ENCODE data around the gene WSB2.
"Not testable (repeated sequence)": the region's sequence is repeated elsewhere in the genome, so short reads cannot be mapped to it uniquely, and the experiment has no call there.

Gene WSB2

DNA sequence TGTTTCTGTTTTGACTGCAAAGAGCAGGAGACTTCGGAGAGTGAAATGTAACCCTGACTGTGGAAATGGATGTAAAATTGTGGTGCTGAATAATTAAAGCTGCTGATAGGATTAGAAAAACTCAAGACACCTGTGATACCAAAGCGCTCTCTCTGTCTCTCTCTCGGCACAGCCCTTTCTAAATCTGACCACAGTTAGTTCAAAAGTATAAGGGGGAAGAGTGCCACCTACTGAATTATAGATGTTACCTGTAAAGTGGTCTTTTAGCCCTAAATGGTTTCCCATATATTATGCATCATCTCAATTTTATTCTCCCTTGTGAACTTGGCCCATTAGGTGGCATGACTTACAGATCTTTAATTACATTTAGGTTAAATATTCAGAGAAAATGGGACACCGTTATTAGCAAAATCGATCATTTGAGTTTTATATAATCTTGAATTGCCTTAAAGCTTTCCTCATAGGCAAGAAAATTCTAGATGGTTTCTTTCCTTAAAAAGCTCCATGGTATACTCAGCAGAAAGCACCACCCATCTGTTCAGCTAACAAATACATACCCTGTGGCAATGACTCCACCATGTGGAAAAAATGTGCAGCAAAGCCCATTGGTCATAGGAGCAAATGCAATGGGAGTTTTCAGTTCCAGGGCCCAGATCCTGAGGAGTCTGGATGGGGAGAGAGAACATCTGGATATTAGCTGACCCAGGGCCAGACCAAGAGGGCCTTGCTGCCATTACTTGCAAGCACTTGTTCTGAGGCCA lies 26.4 kb downstream of the WSB2 start:
- no peak for DNase-seq

DNA sequence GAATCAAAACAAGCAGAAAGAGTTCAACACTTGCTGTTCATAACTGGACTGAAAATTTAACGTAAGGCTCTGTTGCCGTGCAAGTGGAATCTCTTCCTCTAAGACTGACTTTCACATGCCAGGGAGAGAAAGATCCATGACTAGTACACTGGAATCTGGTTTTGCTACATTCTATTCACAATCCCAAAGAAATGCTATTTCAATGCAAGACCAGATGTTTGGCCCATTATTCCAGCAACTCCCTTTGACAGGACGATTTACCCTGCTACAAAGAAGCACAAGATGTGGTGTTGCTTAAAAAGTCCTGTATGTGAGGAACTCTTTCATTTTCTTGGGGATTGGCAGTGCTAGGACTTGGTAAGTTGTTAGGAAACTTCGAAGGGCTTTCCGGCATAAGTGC lies 27.1 kb downstream of the WSB2 start:
- no peak for DNase-seq

- DNase-seq: no peak
Observed at GRCh38 chr12:118033323-118033722, 27.7 kb downstream of the WSB2 start.

- no peak for DNase-seq
Observed at GRCh38 chr12:118032188-118032587, 28.8 kb downstream of the WSB2 start.

GRCh38 chr12:118029166-118029565 lies 31.8 kb downstream of the WSB2 start:
- no peak for DNase-seq

- DNase-seq: no peak
Observed at GRCh38 chr12:118025168-118025567, 35.8 kb downstream of the WSB2 start.

DNA sequence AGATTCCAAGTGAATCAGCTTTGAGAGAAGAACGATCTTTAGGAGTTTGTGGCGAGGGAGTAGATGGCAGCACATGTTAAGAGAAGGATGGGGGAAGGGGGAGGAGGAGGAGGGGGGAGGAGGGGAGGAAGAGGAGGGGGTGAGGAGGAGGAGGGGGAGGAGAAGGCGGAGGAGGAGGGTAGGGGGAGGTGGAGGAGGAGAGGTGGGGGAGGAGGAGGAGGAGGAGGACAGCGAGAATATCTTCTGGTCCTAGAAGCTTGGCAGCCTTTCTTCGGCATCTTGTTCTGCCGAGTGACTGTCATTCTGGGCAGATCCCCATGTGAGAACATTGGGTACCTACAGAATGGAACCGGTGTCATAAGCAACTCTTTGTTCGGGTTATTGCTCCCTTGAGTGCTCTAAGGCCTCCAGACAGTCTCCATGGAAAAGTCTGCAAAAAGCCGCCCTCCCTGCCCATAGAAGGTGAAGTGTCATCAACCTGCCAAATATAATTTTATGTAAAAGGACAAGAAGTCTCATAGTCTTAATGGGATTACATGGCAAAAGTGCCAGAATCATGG lies 37.6 kb downstream of the WSB2 start:
- DNase-seq: no peak

GRCh38 chr12:118022728-118023109 lies 38.3 kb downstream of the WSB2 start:
- no peak for DNase-seq

DNA sequence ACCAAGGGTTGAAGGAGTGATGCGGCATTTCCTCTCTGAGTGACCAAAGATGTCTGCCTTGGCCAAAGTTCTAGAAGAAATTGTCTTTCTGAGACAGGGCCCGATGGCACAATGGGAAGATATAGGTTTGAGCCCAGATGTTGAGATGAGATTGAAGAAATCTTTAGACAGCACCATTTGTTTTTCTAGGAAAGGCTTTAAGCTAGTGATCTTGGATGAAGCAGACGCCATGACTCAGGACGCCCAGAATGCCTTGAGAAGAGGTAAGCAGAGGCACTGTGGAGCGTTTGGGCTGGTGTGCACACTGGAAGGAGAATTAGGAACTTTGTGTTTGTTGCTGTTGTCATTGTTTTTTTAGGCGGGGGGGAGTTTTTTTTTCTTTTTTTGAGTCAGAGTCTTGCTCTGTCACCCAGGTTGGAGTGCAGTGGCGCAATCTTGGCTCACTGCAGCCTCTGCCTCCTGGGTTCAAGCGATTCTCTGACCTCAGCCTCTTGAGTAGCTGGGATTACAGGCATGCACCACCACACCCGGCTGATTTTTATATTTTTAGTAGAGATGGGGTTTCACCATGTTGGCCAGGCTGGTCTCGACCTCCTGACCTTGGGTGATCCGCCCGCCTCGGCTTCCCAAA lies 38.8 kb downstream of the WSB2 start:
- DNase-seq: not testable (repeated sequence)

GRCh38 chr12:118020036-118020435 lies 40.9 kb downstream of the WSB2 start:
- no peak for DNase-seq

GRCh38 chr12:118017926-118018325 lies 43.1 kb downstream of the WSB2 start:
- DNase-seq: no peak

DNA sequence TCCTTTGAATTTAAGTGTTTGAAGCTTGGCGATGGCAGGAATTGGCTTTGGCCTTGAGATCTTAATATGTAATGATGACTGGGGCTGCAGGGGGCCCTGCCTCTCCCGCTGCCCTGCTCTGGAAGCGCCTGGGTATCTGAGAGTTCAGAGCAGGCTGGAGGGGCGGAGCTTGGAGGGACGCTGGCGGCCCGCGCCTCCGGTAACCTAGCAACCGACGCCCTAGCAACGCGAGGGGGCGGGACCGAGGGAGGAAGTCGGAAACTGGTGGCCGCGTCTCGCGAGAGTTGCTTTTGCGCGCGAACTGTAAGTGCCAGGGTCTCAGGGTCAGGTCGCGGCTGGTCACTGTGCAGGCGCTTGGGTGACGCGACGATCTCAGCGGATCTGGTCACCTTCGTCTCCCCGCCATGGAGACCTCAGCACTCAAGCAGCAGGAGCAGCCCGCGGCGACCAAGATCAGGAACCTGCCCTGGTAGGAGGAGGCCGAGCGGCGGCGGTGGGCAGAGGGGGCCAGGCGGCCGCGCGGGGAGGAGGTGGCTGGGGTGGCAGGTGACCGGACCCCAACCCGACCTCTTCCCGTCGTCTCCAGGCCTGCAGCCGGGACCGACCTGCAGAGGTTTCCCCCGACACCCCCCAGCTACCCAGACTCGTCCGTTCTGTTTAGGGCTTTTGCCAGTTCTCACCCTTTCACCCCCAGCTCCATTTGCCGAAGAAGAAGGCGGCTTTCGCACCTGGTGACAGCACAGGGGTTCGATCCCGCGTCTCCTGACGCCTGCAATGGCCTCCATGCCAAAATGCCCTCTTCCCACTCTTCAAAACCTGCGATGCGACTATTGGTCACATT lies 44.3 kb downstream of the WSB2 start, which contains the start of gene RFC5:
TSS of gene RFC5 (plus strand) at position 280 of the 841 bp plus-strand sequence. CDS start at position 405, 125 bp downstream.
- peak; percentile 98 for DNase-seq

DNA sequence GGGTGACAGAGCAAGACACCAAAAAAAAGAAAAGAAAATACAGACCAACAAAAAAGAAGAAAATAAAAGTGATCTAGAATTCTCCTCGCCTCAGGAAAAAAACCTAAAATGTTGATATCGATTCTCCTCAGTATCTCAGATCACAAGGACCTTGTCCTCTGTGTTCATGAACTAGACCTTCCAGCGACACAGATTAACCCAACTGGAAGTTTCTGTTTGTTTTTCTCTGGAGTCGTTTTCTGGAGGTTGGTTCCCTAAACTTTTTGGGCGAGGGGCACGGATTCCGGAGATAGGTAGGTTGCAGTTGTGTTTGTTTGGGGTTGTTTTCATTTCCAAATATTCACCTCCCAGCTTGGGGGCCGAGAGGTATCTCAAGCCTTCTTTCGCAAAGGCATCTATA lies 45.0 kb downstream of the WSB2 start:
- no peak for DNase-seq

DNA sequence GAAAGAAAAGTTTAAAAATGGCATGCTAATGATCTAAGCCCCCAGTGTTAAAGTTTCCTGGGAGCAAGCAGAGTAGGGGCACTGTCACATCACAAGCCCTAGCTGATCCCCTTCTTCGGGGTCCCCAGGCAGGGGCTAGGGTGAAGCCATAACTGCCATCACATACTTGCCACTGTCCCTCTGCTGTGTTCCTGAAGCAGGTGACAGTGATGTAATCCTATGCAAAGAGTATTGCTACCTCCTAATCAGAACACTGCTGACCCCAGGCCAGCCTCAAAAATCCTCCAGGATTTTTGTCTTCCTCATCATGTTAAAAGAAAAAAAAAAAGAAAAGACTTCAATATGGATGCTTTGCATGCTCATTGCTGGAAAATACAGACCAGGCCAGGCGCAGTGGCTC lies 45.7 kb downstream of the WSB2 start:
- no peak for DNase-seq

GRCh38 chr12:118013283-118013682 lies 47.7 kb downstream of the WSB2 start:
- no peak for DNase-seq

DNA sequence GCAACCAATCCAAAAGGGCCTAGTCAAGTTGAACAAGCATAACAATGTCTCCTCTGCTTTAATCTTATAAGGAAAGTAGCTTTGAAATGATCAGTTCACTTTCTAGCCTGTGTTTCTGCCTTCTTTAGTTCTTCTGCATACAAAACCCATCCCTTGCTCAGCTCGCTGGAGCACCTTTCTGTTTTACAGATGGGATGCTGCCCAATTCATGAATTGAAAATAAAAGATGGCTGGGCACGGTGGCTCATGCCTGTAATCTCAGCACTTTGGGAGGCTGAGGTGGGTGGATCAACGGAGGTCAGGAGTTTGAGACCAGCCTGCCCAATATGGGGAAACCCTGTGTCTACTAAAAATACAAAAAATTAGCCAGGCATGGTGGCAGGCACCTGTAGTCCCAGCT lies 49.0 kb downstream of the WSB2 start:
- DNase-seq: no peak

DNA sequence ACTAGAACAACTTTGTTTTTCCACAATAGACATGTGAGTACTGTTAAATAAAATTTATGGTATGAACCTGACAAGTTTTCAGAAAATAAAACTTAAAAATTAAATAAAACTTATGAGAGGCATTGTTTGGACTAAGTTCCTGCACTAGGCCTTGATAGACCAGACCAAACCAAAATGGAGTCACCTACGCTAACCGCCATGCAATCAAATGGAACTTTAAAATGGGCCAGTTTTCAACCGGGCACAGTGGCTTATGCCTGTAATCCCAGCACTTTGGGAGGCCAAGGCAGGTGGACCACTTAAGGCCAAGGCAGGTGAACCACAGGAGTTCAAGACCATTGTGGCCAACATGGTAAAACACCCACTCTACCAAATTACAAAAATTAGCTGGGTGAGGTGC lies 49.6 kb downstream of the WSB2 start:
- no peak for DNase-seq

GRCh38 chr12:118010903-118011302 lies 50.1 kb downstream of the WSB2 start:
- DNase-seq: no peak

- not testable (repeated sequence) for DNase-seq
Observed at GRCh38 chr12:117999806-118000205, 61.2 kb downstream of the WSB2 start.

GRCh38 chr12:117998719-117999118 lies 62.3 kb downstream of the WSB2 start:
- no peak for DNase-seq

- DNase-seq: no peak
Observed at GRCh38 chr12:117994551-117995438, 66.2 kb downstream of the WSB2 start.
